Measurements from ENCODE around the gene HLA-DMB.

- TF ChIP-seq CTCF (IDR thresholded peaks at IDR 0.05) (no peak), POLR2AphosphoS5 (IDR thresholded peaks at IDR 0.05; ENCODE audit: insufficient read depth in 1 of 2, low read depth in 1 of 2) (no peak), POLR2A (IDR thresholded peaks at IDR 0.05) (no peak)
These were observed 9.6 kb upstream of the HLA-DMB start for GRCh38 chr6:32950449-32950848.
